K562 (cell line): ENCODE measurements around the gene FUT2. TPM values are rescaled to one million over a fixed set of nuclear protein-coding genes. Genes with fewer than 3 reads are reported as not detected.
A peak's percentile ranks its signal among the peaks of the same experiment; 100 is the strongest.

Source experiments
- KAT2B ChIP-seq: IDR thresholded peaks from one replicate; pipeline ENCODE4 v1.6.1; 2012; ENCODE audit warnings: low read depth, mild to moderate bottlenecking, control low read depth, inconsistent platforms, low read length, moderate library complexity
- MAFK ChIP-seq: IDR thresholded peaks from 2 replicates; pipeline ENCODE4 v1.6.1; 2011; ENCODE audit warnings: low read length, improper control_type of control experiment
- PHF8 ChIP-seq: fragments of 200-600 bp; sonication (generic); IDR thresholded peaks from 2 replicates; pipeline ENCODE4 v1.6.1; 2012; ENCODE audit warnings: mixed run types, mild to moderate bottlenecking, inconsistent platforms, low read length, moderate library complexity, borderline replicate concordance
- POLR2A ChIP-seq: fragments of 450-650 bp; conservative IDR thresholded peaks from 2 replicates; pipeline ENCODE4 v1.6.1; 2016
- PRMT5 ChIP-seq: sonication (generic); formaldehyde crosslinking; IDR thresholded peaks from 2 replicates; pipeline ENCODE4 v1.5.0; 2020; ENCODE audit warnings: missing genetic modification reagents
- PRPF4 ChIP-seq: fragments of 200-400 bp; formaldehyde crosslinking; IDR thresholded peaks from one replicate; pipeline ENCODE4 v1.6.1; 2017; ENCODE audit warnings: low read length, low read depth, mild to moderate bottlenecking; ENCODE audit not compliant: insufficient read depth, poor library complexity, severe bottlenecking
- RBM15 ChIP-seq: fragments of 200-400 bp; formaldehyde crosslinking; IDR thresholded peaks from 2 replicates; pipeline ENCODE4 v1.6.1; 2018; ENCODE audit warnings: mild to moderate bottlenecking, low read length, moderate library complexity; ENCODE audit not compliant: insufficient read depth
- TBP ChIP-seq: optimal IDR thresholded peaks from 2 replicates; pipeline ENCODE3; 2011; ENCODE audit warnings: low read depth, low read length, improper control_type of control experiment
- WHSC1 ChIP-seq: IDR thresholded peaks from one replicate; pipeline ENCODE4 v1.6.1; 2012; ENCODE audit warnings: low read length, control low read depth, inconsistent platforms
- ZC3H11A ChIP-seq: IDR thresholded peaks from 2 replicates; pipeline ENCODE4 v1.6.1; 2012; ENCODE audit warnings: low read depth, low read length, improper control_type of control experiment
- ZNF121 ChIP-seq: sonication (generic); formaldehyde crosslinking; conservative IDR thresholded peaks from 2 replicates; pipeline ENCODE4 v1.8.0; 2022; ENCODE audit warnings: missing genetic modification reagents
- polyA plus RNA-seq, 8 experiments: library from polyadenylated mRNA; depleted of rRNA in 4 of 8; stranded (reverse) in 5 of 8; unstranded in 3 of 8; fragments of >200 nt; fragmentation: Nextera tagmentation in 2 of 8; fragmentation: Illumina TruSeq in 1 of 8; extraction: Ambion mirVana in 2 of 8; extraction: Trizol in 1 of 8; gene quantifications; 2 replicates each; pipeline versions ENCODE4 v1.2.1 to v1.2.3, GENCODE V29; 2011 to 2014; ENCODE audit warnings: inconsistent platforms in 1 of 8, missing spikeins in 1 of 8
- total RNA-seq, 7 experiments: library from RNA; depleted of rRNA in 6 of 7; stranded (reverse); fragments of >200 nt in 6 of 7; fragmentation: Illumina TruSeq in 2 of 7; extraction: Trizol in 2 of 7; gene quantifications; 2 replicates each; pipeline versions ENCODE4 v1.2.1 to v1.2.3, GENCODE V29; 2011 to 2021; ENCODE audit warnings: low replicate concordance in 1 of 7
- TF ChIP-seq, protein P1 (sequence below): fragments of 250-450 bp; sonication (Bioruptor Pico); IDR thresholded peaks from 2 replicates; pipeline ENCODE4 v1.5.0; 2021
- TF ChIP-seq, protein P2 (sequence below): fragments of 450-650 bp; conservative IDR thresholded peaks from 2 replicates; pipeline ENCODE4 v1.6.1; 2016; ENCODE audit warnings: missing genetic modification characterization, low read depth, mild to moderate bottlenecking, control low read depth, missing compliant biosample characterization
- TF ChIP-seq, protein P3 (sequence below): fragments of 200-600 bp; sonication (generic); IDR thresholded peaks from one replicate; pipeline ENCODE4 v1.6.1; 2012; ENCODE audit warnings: mild to moderate bottlenecking, low read depth, low read length, inconsistent platforms

The FUT2 gene
- total and polyA plus RNA-seq, 9 of the 15 experiments (the other 6 are each of a cell fraction or from before 2014, with no cell fraction given) = 0.03 to 0.04 TPM; not detected in 7

DNA sequence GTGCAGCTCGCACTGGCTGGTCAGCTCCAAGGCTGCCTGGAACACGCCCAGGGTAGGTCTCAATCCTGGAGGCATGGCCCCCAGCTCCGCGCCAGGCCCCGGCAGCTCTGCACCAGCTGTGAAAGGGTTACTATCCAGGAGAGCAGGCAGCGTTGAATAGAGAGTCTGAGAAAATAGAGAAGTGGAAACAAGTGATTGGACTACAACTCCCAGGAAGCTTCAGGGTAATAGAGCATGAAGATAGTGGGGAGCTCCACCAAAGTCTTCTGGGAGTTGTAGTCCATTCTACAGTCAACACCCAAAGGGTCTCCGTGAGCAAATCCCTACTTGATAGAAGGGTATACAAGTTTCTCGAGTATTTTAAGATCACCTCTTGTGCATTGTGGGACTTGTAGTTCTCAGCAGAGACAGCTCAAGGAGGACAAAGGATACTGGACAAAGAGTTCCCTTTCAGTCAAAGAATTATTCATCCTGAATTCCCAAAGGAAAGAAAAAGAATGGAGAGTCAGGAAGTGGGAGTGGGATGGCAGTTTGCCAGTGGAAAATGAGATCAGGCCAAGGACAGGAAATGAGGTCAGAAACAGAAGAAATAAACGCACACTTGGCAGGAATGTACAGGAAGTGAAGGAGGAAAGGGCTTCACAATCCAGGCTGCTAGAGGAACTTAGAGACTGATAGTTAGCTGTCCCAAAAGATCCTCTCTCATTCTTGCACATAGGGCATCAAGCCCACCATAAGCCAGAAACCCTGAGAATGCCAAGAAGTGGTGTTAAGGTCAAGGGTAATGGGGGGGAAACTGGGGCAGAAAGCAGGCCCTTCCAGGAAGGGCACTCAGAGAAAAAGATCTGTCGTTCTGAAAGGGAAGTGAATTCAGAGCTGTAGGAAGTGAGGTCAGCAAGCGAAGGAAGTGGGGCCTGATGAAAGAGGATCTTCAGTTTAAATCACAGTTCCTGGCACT is 29.3 kb downstream of the FUT2 start (continued):
- TF ChIP-seq TBP (peak; percentile 13), ZNF121 (no peak), MAFK (peak; percentile 47; the same call in 1 of the 2 replicates), WHSC1 (no peak), POLR2A (peak; percentile 43), PRPF4 (no peak), PRMT5 (no peak), RBM15 (no peak), PHF8 (peak; percentile 39; the same call in 1 of the 2 replicates), KAT2B (no peak), ZC3H11A (no peak)
- TF ChIP-seq, protein P1, sequence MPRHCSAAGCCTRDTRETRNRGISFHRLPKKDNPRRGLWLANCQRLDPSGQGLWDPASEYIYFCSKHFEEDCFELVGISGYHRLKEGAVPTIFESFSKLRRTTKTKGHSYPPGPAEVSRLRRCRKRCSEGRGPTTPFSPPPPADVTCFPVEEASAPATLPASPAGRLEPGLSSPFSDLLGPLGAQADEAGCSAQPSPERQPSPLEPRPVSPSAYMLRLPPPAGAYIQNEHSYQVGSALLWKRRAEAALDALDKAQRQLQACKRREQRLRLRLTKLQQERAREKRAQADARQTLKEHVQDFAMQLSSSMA (CRISPR knock-in tag) = no peak
- TF ChIP-seq, protein P2, sequence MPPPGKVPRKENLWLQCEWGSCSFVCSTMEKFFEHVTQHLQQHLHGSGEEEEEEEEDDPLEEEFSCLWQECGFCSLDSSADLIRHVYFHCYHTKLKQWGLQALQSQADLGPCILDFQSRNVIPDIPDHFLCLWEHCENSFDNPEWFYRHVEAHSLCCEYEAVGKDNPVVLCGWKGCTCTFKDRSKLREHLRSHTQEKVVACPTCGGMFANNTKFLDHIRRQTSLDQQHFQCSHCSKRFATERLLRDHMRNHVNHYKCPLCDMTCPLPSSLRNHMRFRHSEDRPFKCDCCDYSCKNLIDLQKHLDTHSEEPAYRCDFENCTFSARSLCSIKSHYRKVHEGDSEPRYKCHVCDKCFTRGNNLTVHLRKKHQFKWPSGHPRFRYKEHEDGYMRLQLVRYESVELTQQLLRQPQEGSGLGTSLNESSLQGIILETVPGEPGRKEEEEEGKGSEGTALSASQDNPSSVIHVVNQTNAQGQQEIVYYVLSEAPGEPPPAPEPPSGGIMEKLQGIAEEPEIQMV (tag) = no peak
- TF ChIP-seq, protein P3, sequence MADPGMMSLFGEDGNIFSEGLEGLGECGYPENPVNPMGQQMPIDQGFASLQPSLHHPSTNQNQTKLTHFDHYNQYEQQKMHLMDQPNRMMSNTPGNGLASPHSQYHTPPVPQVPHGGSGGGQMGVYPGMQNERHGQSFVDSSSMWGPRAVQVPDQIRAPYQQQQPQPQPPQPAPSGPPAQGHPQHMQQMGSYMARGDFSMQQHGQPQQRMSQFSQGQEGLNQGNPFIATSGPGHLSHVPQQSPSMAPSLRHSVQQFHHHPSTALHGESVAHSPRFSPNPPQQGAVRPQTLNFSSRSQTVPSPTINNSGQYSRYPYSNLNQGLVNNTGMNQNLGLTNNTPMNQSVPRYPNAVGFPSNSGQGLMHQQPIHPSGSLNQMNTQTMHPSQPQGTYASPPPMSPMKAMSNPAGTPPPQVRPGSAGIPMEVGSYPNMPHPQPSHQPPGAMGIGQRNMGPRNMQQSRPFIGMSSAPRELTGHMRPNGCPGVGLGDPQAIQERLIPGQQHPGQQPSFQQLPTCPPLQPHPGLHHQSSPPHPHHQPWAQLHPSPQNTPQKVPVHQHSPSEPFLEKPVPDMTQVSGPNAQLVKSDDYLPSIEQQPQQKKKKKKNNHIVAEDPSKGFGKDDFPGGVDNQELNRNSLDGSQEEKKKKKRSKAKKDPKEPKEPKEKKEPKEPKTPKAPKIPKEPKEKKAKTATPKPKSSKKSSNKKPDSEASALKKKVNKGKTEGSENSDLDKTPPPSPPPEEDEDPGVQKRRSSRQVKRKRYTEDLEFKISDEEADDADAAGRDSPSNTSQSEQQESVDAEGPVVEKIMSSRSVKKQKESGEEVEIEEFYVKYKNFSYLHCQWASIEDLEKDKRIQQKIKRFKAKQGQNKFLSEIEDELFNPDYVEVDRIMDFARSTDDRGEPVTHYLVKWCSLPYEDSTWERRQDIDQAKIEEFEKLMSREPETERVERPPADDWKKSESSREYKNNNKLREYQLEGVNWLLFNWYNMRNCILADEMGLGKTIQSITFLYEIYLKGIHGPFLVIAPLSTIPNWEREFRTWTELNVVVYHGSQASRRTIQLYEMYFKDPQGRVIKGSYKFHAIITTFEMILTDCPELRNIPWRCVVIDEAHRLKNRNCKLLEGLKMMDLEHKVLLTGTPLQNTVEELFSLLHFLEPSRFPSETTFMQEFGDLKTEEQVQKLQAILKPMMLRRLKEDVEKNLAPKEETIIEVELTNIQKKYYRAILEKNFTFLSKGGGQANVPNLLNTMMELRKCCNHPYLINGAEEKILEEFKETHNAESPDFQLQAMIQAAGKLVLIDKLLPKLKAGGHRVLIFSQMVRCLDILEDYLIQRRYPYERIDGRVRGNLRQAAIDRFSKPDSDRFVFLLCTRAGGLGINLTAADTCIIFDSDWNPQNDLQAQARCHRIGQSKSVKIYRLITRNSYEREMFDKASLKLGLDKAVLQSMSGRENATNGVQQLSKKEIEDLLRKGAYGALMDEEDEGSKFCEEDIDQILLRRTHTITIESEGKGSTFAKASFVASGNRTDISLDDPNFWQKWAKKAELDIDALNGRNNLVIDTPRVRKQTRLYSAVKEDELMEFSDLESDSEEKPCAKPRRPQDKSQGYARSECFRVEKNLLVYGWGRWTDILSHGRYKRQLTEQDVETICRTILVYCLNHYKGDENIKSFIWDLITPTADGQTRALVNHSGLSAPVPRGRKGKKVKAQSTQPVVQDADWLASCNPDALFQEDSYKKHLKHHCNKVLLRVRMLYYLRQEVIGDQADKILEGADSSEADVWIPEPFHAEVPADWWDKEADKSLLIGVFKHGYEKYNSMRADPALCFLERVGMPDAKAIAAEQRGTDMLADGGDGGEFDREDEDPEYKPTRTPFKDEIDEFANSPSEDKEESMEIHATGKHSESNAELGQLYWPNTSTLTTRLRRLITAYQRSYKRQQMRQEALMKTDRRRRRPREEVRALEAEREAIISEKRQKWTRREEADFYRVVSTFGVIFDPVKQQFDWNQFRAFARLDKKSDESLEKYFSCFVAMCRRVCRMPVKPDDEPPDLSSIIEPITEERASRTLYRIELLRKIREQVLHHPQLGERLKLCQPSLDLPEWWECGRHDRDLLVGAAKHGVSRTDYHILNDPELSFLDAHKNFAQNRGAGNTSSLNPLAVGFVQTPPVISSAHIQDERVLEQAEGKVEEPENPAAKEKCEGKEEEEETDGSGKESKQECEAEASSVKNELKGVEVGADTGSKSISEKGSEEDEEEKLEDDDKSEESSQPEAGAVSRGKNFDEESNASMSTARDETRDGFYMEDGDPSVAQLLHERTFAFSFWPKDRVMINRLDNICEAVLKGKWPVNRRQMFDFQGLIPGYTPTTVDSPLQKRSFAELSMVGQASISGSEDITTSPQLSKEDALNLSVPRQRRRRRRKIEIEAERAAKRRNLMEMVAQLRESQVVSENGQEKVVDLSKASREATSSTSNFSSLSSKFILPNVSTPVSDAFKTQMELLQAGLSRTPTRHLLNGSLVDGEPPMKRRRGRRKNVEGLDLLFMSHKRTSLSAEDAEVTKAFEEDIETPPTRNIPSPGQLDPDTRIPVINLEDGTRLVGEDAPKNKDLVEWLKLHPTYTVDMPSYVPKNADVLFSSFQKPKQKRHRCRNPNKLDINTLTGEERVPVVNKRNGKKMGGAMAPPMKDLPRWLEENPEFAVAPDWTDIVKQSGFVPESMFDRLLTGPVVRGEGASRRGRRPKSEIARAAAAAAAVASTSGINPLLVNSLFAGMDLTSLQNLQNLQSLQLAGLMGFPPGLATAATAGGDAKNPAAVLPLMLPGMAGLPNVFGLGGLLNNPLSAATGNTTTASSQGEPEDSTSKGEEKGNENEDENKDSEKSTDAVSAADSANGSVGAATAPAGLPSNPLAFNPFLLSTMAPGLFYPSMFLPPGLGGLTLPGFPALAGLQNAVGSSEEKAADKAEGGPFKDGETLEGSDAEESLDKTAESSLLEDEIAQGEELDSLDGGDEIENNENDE = no peak
